Effector memory CD4-positive, alpha-beta T cell (primary cell): Measurements from ENCODE around the gene EXOC7.
A peak's percentile ranks its signal among the peaks of the same experiment; 100 is the strongest.
"Not testable (repeated sequence)": the region's sequence is repeated elsewhere in the genome, so short reads cannot be mapped to it uniquely, and the experiment has no call there.

ENCODE experiments used
- DNase-seq, 3 donors: peaks; one replicate each; pipeline ENCODE4 v3.0.0-alpha.2; 2020
- H3K27ac ChIP-seq: 2 replicates; pipeline ENCODE4 v1.7.0; 2013; ENCODE audit warnings: mild to moderate bottlenecking, low read length, moderate library complexity; ENCODE audit not compliant: insufficient read depth, poor library complexity, severe bottlenecking
- H3K27me3 ChIP-seq: replicated peaks from 2 replicates; pipeline ENCODE4 v1.7.0; 2013; ENCODE audit warnings: mild to moderate bottlenecking, low read length; ENCODE audit not compliant: insufficient read depth, control insufficient read depth, poor library complexity, severe bottlenecking
- H3K36me3 ChIP-seq: 2 replicates; pipeline ENCODE4 v1.7.0; 2013; ENCODE audit warnings: mild to moderate bottlenecking, low read length, moderate library complexity; ENCODE audit not compliant: control insufficient read depth, insufficient read depth
- H3K4me1 ChIP-seq: 2 replicates; pipeline ENCODE4 v1.7.0; 2013; ENCODE audit warnings: low read length, mild to moderate bottlenecking; ENCODE audit not compliant: control insufficient read depth, insufficient read depth, poor library complexity, severe bottlenecking
- H3K4me3 ChIP-seq: 2 replicates; pipeline ENCODE4 v1.7.0; 2013; ENCODE audit warnings: low read length, low read depth, mild to moderate bottlenecking; ENCODE audit not compliant: insufficient read depth, poor library complexity, severe bottlenecking
- H3K9me3 ChIP-seq: 2 replicates; pipeline ENCODE4 v1.7.0; 2013; ENCODE audit warnings: mild to moderate bottlenecking, low read length, moderate library complexity; ENCODE audit not compliant: control insufficient read depth

EXOC7 gene

DNA sequence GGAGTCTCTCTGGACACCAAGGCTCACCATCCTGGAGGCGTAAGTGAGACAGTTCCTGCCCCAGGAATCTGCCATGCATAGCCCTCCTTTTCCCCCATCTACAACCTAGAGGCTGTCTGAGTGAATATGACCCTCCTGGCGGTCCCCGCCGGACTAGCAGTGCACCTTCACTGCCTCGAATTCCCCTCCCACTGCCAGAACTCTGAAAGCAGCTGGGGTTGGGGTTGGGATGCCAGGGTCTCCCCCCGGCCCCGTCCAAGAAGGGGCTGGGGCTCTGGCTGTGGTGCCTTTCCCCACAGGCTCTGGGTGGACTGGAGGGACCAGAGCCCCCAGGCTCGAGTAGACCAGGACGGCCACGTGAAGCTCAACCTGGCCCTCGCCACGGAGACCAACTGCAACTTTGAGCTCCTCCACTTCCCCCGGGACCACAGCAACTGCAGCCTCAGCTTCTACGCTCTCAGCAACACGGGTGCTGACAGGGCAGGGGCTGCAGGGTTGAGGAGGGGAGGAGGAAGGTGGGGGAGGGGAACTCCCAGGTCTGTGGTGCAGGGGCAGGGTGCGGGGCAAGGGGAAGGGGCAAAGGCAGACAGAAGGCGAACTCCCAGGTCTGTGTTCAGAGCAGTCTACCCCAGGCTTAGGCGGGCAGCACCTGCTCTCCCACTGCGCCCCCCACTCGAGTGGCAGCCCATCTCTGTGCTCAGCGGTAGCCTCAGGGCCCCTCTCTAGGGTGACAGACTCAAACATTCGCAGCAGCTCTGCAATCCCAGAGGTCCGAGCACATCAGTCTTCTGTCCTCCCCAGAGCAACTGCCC is 23.4 kb downstream of the EXOC7 start:
- Histone ChIP-seq H3K27me3 (peaks cover 15% of the 10 kb centered on the region), H3K27ac (no peak overlapping the region), H3K36me3 (peaks cover 24% of the 10 kb centered on the region), H3K9me3 (no peaks in the 10 kb centered on the region), H3K4me1 (peaks cover 36% of the 10 kb centered on the region), H3K4me3 (no peak overlapping the region)
- no peak for DNase-seq

DNA sequence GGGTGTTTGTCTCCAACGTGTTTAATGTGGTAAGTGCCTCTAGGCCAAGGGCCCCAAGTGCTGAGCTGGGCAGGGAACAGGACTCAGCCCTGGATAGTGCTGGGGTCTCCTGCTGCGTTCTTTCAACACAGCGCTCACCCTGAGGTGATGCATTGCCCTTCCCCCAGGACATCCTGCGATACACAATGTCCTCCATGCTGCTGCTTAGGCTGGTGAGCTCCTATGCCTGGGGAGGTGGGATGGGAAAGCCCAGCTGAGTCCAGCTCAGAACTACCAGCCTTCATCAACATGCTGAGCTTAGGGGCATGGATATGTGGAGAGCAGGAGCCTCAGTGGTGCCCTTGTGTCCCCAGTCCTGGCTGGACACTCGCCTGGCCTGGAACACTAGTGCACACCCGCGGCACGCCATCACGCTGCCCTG is 24.0 kb downstream of the EXOC7 start:
- DNase-seq: no peak

DNA sequence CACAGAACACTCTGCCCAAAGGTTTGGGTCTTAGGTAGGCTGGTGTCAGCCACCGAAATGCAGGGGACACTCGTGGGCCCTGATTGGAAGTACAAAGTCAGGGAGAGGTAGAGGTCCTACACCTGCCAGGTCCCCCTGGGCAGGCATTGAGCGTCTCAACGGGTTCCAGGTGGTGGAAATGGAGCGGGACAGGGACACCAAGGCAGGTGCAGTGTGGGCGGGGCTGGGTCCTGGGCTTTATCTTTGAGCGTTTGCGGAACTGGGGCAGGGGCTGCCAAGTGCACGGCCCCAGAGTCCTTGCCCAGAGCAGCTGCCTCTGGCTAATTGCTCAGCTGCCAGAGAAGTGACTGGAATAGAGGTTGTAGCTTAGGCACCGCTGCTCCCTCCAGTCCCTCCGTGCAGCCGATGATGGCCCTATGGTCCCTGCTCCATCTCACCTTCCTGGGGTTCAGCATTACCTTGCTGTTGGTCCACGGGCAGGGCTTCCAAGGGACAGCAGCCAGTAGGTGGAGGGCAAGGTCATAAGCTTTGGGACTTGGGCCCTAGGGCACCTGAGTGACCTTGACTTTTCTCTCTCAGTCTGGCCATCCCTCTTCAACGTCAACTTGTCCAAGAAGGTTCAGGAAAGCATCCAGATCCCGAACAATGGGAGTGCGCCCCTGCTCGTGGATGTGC is 24.6 kb downstream of the EXOC7 start, which contains the start of gene ZACN:
Gene ZACN, plus strand, starts transcription at position 323 of the 675 bp plus-strand sequence. Its CDS starts 83 bp downstream, at position 406.
- peaks cover 26% of the 10 kb centered on the region for H3K27me3 ChIP-seq
- H3K27ac ChIP-seq: no peak within 1 kb of the TSS
- peaks cover 46% of the 10 kb centered on the region for H3K4me1 ChIP-seq
- DNase-seq: no peak
- peaks cover 12% of the 10 kb centered on the region for H3K36me3 ChIP-seq
- no peaks in the 10 kb centered on the region for H3K9me3 ChIP-seq
- H3K4me3 ChIP-seq: no peak within 1 kb of the TSS

More for the DNA sequence above, 24.0 kb downstream of the EXOC7 start:
- H3K4me1 ChIP-seq: peaks cover 42% of the 10 kb centered on the region
- H3K4me3 ChIP-seq: no peak overlapping the region
- H3K27me3 ChIP-seq: peaks cover 21% of the 10 kb centered on the region
- H3K27ac ChIP-seq: no peak overlapping the region
- H3K9me3 ChIP-seq: no peaks in the 10 kb centered on the region
- H3K36me3 ChIP-seq: peaks cover 18% of the 10 kb centered on the region

DNA sequence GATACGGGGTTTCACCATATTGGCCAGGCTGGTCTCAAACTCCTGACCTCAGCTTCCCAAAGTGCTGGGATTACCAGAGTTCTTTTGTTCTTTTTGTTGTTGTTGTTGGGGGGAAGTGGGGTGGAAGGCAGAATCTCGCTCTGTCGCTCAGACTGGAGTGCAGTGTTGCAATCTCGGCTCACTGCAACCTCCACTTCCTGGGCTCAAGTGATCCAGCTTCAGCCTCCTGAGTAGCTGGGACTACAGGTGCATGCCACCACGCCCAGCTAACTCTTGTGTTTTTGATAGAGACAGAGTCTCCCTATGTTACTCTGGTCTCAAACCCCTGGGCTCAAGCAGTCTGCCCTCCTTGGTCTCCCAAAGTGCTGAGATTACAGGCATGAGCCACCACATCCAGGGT is 25.2 kb downstream of the EXOC7 start:
- Histone ChIP-seq H3K27me3 (peaks cover 31% of the 10 kb centered on the region), H3K4me1 (peaks cover 46% of the 10 kb centered on the region)
- H3K27ac ChIP-seq, H3K36me3 ChIP-seq, DNase-seq, H3K9me3 ChIP-seq, H3K4me3 ChIP-seq: not testable (repeated sequence)

DNA sequence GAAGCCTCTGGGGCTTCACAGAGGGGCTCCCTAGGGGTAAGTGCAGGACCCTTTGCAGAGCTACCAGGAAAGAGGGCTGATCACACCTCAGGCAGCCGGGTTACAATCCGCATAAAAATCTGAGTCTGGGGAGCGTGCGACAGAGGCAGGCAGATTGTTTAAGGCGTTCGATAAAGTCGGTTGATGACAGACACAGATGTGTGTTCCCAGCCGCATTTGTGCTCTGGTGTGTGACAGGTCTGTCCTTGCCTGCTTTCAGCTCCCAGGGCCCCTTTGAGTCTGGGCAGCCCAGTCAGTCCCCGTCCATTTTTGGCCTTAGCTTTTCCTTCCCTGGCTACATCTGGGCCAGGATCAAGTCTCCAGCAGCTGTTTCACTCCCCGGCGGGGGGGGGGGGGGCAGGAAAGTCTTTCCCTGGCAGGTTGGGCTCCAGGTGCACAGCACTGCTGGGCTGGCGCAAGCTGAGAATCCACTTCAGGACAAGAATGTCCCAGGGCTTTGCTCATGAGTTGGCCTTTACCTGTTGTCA is 25.9 kb downstream of the EXOC7 start:
- H3K4me1 ChIP-seq: peaks cover 46% of the 10 kb centered on the region
- DNase-seq: no peak
- no peak overlapping the region for H3K27ac ChIP-seq
- H3K27me3 ChIP-seq: peaks cover 31% of the 10 kb centered on the region
- no peak overlapping the region for H3K4me3 ChIP-seq
- no peaks in the 10 kb centered on the region for H3K9me3 ChIP-seq
- H3K36me3 ChIP-seq: peaks cover under 1% of the 10 kb centered on the region

DNA sequence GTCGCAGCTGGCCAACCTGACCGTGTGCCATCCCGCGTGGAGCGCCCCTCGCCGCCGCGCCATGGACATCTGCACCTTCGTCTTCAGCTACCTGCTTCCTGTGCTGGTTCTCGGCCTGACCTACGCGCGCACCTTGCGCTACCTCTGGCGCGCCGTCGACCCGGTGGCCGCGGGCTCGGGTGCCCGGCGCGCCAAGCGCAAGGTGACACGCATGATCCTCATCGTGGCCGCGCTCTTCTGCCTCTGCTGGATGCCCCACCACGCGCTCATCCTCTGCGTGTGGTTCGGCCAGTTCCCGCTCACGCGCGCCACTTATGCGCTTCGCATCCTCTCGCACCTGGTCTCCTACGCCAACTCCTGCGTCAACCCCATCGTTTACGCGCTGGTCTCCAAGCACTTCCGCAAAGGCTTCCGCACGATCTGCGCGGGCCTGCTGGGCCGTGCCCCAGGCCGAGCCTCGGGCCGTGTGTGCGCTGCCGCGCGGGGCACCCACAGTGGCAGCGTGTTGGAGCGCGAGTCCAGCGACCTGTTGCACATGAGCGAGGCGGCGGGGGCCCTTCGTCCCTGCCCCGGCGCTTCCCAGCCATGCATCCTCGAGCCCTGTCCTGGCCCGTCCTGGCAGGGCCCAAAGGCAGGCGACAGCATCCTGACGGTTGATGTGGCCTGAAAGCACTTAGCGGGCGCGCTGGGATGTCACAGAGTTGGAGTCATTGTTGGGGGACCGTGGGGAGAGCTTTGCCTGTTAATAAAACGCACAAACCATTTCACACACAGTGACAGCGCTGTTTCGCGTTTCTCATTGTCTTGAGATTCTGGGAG is 26.6 kb downstream of the EXOC7 start:
- peaks cover 31% of the 10 kb centered on the region for H3K27me3 ChIP-seq
- H3K36me3 ChIP-seq: no peaks in the 10 kb centered on the region
- peaks cover 46% of the 10 kb centered on the region for H3K4me1 ChIP-seq
- H3K27ac ChIP-seq: no peak overlapping the region
- DNase-seq: peak in 2 of 3 donors; percentile 18 to 27
- H3K9me3 ChIP-seq: no peaks in the 10 kb centered on the region
- peak overlapping the region; percentile 46 for H3K4me3 ChIP-seq

DNA sequence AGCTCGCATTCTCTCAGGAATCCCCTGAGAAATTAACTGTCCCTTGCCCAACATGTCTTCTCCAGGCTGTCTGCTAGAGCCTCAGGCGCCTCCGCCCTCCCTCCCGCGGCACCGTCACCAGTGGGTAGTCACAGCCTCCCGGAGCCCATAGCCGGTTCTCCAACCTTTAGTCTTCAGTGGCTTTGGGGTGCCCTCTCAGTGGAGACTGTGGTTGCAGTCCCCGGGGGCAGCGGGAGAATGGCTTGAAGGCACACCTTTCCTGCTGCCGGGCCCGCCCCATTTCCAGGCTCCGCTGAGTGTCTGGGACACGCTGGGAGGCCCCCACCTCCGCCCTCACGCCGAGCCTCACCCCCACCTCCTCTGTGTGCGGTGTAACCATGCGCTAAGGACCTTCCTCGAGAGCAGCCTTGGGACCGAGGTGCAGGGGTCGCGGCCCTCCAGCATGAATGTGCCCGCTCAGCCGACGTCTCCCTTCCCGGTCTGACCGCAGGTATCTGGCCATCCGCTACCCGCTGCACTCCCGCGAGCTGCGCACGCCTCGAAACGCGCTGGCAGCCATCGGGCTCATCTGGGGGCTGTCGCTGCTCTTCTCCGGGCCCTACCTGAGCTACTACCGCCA is 27.3 kb downstream of the EXOC7 start:
- peaks cover 31% of the 10 kb centered on the region for H3K27me3 ChIP-seq
- H3K27ac ChIP-seq: no peak overlapping the region
- peaks cover 53% of the 10 kb centered on the region for H3K4me1 ChIP-seq
- no peak for DNase-seq
- no peaks in the 10 kb centered on the region for H3K36me3 ChIP-seq
- H3K4me3 ChIP-seq: peak overlapping the region; percentile 46
- no peaks in the 10 kb centered on the region for H3K9me3 ChIP-seq

DNA sequence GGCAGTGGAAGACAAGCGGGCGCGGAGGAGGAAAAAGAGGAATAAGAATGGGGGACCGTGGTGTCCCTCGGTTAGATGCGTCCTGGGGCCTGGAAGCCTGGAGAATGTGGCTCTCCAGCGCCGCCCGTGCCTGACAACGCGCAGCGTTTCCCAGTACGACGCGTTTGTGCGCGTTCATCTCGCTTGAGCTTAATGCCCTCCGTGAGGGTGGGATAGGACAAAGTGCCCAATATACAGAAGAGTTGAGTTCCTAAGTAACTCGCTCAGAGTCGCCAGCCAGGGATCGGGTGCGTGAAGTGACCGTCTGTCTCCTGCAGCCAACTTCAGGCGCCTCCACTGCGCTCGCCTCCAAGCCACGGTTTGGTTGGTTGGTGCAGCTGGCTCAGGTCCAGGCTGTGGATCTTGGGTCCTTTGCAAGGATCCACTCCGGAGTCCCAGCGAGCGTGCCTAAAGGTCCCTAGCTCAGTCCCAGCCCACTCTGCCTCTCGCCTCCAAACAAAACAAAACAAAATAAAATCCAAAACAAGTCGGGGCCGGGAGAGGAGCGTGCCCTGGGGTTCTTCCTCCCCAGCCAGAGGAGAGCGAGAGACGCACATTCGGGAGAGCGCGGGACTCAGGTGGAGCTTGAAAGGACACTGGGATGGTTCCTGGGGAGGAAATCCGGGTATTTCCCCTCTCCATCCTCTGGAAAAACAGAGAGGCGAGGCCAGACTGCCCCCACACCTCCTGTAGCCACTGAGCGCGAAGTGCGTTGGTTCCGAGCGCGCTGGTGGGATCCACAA is 28.0 kb downstream of the EXOC7 start:
- DNase-seq: no peak
- Histone ChIP-seq H3K27me3 (peaks cover 31% of the 10 kb centered on the region), H3K4me1 (peaks cover 60% of the 10 kb centered on the region)

More for the DNA sequence above, 28.0 kb downstream of the EXOC7 start:
- Histone ChIP-seq H3K27ac (no peak overlapping the region), H3K9me3 (no peaks in the 10 kb centered on the region), H3K4me3 (peak overlapping the region; percentile 46), H3K36me3 (no peaks in the 10 kb centered on the region)
